Dedifferentiated amniotic fluid mesenchymal stem cell (primary cell): Measurements from ENCODE around the gene TPSB2.
"Not testable (repeated sequence)": the region's sequence is repeated elsewhere in the genome, so short reads cannot be mapped to it uniquely, and the experiment has no call there.

ENCODE experiments used
- DNase-seq: peaks from one replicate; pipeline ENCODE4 v3.0.0-alpha.2; 2016; ENCODE audit errors: extremely low spot score

Gene TPSB2

DNA sequence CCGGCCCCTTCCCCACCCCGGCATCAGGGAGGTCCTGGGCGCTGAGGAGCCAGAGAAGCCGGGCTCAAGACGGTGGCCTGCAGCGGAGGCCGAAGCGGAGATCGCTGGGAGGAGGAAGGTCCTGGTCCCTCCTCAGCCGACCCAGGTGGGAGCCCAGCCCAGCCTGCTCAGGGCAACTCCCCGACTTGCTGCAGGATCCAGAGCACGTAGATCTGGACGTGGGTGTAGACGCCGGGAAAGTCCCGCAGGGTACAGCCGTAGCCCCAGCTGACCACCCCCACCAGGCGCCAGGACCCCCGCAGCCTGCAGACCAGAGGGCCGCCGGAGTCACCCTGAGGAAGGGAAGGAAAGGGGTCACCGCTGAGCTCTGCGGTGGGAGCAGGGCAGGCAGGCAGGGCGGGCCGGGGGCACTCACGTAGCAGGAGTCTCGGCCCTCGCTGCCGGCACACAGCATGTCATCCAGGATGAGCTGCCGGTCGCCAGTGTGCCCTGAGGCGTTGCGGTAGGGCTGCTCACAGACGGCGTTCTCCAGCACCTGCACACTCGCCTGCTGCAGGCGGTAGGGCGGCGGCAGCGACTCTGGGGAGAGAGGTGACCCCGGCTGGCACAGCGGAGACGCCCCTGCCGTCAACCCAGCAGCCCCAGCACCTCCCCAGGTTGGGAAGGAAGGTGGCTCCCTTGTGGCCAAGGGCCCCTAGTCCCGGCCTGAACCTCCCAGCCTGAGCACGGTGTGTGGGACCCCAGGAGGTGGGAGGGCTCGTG, 31.3 kb upstream of the TPSB2 start:
- DNase-seq, result no peak

DNA sequence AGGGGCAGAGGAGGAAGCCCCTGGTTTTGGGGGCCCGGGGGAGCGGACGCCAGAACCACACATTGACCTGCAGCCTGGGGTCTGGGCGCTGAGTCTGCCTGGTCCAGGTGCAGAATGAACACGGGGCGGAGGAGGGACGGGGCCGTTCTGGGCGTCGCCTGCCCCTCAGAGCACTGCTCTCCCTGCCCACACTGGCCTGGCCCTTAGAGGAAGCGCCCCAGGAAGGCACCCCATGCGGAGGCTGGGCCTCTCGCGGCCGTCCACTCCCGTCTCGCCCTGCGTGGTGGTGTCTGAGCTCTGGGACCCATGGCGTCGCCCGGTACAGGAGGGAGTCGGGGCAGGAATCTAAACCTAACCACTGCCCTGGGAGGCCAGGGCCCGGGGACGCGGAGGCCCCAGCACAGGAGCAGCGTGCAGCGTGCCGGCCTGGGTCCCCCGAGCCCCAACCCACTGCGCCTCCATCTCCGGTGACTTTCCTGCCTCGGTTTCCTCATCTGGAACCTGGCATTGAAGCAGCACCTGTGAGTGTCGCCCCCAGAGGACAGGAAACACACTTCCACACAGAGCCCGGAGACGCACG, 30.2 kb upstream of the TPSB2 start:
- no peak for DNase-seq

DNA sequence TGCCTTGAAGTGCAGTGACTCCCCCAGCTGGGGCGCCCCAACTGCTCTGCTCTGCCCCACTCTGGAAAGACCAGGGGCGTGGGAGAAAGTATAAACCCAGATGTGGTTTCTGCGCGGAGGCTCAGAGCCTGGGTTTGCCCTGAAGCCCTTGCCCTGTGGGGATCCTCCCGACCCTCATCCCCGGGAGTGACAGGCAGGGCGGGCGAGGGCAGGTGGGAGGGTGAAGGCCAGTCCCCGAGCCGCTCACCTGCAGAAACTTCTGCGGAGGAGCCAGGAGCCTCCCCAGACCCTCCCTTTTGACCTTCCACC, 29.7 kb upstream of the TPSB2 start:
- DNase-seq, result no peak

DNA sequence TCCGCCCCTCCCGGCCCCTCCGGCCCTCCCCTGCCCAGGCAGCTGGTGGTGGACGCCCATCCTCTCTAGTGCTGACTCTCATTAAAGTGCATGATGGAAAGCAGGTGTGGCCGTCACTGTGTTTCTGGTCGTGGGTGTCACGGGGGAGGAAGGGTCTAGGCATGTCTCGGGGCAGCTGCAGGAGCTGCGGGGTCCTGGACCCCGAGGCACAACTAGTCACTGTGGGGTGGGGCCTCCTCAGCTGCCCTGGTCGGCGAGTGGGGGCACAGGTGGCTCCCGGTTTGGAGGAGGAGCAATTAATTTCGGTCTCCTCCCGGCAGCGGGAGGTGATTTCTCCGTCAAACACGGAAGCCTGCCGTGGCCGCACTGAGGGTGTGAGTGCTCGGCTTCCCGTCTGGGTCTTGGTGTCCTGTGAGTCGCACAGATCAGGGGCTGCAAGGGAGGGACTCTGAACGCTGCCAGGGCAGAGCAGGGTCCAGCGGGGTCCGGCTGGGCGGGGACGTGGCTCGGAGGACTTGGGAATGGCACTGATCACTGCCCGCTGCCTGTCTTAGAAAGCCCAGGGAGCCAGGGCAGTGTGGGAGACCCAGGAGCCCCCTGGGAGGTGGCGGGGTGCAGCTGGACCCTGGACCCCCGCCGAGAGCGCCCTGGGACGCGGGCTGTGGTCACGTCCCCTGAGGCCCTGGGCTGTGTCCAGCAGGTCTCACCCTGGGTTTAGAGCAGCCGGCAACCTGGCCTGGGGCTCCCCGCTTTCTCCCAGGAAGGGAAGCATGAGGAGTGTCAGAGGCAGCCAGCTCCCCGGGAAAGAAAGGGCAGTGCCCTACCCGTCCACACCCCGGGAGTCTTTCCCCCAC, 29.1 kb upstream of the TPSB2 start:
- DNase-seq, result no peak

DNA sequence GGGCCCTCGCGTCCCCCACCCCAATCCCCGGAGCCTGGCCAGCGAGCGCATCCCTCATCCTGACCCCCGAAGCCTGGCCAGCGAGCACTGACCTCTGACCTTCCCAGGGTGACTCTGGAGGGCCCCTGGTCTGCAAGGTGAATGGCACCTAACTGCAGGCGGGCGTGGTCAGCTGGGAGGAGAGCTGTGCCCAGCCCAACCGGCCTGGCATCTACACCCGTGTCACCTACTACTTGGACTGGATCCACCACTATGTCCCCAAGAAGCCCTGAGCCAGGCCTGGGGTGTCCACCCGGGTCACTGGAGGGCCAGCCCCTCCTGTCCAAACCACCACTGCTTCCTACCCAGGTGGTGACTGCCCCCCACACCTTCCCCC, 28.2 kb upstream of the TPSB2 start:
- DNase-seq, result no peak

DNA sequence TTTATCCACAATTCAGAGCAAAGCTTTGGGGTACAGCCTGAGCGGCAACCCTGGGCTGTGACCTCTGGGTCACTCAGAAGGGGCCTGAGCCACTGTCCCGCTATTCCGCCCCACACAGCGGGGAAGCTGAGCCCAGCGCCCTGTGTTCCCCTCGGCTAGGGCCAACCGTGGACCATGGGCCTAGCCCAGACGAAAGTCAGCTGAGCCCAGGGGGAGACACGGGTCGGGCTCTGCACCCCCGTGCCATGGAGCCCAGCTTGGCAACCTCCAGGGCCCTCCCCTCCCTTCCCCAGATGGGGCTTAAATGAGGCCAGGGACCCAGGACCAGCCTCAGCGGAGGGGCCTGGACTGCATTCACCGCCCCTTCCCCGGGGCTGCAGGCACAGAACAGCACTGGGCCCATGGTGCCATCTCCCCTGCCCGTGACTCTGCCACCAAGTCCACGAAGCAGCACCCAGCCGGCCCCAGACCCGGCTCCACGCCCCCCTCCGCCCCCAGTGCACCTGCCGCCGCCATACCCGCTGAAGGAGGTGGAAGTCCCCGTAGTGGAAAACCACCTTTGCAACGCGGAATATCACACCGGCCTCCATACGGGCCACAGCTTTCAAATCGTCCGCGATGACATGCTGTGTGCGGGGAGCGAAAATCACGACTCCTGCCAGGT, 27.7 kb upstream of the TPSB2 start:
- DNase-seq, result no peak

DNA sequence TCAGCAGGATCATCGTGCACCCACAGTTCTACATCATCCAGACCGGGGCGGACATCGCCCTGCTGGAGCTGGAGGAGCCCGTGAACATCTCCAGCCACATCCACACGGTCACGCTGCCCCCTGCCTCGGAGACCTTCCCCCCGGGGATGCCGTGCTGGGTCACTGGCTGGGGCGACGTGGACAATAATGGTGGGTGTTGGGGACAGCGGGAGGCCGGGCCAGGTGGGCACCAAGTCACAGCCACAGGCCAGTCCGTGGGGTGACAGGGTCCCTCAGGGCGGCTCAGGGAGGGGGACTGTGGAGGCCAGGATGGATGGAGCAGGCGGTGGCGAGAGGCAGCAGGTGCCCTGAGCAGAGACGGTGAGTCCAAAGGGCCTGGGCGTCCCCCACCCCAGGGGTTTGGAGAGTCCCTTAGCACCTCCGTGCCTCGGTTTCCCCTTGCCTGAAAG, 26.9 kb upstream of the TPSB2 start:
- DNase-seq, result no peak

DNA sequence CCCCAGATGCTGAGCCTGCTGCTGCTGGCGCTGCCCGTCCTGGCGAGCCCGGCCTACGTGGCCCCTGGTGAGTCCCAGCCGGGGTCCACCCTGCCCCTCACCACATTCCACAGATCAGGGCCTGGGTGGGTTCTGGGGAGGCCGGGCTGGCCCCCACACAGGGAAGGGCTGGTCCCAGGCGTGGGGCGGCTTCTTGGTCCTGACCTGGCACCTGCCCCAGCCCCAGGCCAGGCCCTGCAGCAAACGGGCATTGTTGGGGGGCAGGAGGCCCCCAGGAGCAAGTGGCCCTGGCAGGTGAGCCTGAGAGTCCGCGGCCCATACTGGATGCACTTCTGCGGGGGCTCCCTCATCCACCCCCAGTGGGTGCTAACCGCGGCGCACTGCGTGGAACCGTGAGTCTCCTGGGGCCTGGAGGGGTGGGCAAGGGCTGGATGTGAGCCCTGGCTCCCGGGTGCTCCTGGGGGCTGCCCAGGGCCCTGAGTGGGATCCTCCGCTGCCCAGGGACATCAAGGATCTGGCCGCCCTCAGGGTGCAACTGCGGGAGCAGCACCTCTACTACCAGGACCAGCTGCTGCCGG, 26.4 kb upstream of the TPSB2 start:
- not testable (repeated sequence) for DNase-seq

DNA sequence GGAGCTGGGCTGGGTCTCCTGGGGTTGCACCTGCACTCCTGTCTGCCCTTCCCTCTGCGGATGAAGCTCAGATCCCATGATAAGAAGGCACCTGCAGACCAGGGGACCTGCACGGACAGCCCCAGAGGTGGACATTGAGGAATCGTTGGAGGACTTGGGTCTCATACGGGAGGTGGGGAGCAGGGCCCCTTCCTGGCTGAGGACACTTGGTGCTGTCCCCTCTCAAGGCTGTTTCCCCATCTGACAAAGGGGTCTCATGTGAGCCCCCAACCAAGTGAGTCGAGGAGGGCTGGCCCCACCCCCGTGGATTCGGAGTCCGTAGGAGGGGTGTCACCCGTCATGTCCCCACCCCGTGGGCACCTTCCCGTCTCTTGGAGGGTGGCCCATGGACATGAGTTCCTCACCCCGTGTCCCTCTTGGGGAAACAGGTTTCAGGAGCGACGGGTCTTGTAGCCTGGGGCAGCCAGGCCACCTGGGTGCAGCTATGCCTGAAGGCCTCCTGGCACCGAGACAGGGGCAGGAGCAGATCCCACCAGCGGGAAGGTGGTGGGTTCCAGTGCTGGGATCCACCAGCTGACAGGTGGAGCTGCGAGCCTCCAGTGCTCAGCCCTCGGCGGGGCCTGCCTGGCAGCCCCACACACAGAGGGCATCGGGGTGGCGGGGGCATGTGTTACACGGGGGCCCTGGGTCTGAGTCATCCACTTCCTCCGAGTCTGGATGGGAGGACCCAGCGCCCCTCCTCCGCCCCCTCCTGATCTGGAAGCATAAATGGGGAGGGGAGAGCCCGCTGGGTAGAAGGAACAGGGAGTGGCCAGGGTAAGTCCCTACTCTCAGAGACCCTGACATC, 25.5 kb upstream of the TPSB2 start, which contains the start of gene TPSD1:
TPSD1 (plus strand) TSS at position 794 of the 847 bp plus-strand sequence. CDS start 212 bp downstream, outside the sequence.
- DNase-seq, result not testable (repeated sequence)

DNA sequence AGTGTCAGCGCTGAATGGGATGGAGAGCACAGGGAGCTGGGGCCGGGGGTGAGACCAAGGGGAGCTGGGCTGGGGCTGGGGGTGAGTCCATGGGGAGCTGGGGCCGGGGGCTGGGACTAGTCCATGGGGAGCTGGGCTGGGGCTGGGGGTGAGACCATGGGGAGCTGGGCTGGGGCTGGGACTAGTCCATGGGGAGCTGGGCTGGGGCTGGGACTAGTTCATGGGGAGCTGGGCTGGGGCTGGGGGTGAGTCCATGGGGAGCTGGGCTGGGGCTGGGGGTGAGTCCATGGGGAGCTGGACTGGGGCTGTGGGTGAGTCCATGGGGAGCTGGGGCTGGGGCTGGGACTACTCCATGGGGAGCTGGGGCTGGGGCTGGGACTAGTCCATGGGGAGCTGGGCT, 24.8 kb upstream of the TPSB2 start:
- DNase-seq, result not testable (repeated sequence)

DNA sequence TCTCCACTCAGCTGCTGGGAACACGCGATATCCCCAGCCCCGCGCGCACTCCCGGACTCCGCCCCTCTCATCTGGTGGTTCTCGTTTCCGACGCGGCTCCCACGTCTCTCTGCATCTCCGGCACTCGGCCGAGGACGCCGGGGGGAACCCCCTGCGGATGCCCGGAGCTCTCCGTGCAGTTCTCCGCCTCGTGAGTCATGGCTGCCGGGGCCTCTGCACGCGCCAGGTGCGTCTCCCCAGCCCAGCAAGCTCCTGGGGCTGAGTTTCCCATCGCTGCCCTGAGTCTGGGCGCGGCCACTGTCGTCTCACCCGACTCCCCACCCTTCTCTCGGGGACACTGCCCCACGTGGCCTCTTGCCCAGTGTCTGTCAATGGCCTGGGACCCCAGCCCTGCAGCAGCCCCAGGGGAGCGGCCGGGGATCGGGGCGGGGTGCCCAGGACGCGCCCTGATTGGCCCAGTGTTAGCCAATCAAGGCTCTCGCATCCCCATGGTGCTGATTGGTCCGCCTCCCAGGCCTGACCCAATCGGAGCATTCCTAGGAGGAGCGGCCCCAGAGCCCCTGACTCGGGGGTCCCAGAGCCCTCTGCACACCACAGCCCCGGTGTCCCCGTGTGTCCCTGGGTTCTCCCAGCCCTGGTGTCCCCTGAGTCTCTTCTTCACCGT, 23.8 kb upstream of the TPSB2 start:
- not testable (repeated sequence) for DNase-seq

DNA sequence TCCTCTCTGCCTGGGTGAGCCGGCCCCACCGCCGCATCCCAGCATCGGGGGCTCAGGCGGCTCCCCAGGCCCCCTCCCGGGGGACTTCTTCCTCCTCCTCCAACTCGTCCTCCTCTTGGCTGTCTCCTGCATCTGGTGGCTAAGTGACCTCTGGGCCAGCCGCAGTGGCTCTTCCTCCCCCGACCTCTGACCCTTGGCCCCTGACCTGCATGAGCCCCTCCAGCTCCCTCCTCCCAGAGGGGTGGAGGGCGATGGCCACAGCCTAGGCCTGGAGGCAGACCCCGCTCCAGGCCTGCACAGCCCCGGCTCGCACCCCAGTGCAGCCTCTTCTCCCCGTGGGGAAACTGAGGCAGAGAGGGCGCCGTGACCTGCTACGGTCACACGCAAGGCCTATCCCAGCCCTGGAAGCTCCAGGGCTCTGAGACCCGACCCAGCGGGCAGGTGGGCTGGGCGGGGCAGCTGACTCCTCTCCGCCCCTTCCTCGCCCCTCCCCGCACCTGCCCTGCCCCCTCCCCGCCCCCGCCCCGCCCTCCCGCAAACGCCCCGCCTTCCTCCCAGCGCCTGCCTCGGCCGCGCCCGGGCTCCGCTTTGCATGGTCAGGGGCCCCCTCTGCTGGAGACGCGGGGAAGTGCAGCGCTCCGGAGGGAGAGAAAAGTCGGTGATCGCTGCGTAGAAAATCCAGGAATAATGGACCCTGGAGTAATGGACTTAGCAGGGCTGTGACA, 19.2 kb upstream of the TPSB2 start:
- not testable (repeated sequence) for DNase-seq

DNA sequence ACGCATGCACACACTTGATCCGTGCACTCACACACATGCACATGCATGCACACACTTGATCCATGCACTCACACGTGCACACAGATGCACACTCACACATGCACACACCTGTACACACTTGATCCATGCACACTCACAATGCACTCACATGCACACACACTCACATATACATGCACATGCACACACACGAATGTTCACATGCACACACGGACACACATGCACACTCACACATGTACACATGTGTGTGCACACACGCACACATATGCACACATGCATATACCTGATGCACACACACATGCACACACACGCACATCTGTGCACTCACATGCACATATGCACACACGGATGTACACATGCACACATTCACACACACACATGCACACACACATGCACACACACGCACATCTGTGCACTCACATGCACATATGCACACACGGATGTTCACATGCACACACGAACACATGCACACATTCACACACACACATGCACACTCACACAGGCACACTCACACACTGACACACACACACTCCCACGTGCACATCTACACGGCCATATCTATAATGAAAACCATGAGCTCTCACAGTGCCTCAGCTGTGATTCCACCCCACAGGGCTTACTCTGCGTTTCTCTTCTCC, 18.0 kb upstream of the TPSB2 start:
- DNase-seq, result not testable (repeated sequence)

DNA sequence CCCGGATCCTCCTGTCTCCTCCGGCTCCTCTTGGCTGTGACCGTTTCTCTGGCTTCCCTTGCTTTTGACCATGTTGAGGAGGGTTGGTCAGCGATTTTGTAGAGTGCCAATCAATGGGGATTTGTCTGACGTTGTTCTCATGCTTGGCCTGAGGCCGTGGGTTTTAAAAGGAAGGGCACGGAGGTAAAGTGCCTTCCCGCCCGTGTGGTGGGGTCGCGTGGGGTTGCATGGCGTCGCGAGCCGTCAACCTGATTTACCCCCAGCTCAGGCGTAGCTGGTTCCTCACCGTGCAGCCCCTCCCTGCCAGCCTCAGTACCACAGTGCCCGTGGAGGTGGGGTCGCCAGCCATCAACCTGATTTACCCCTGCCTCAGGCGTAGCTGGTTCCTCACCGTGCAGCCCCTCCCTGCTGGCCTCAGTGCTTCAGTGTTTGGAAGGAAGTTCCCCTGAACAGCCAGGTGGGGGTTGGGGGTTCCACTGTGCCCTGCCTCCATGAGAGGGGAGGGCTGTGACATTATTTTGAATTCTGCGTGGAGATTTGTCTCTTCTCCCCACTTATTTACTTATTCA, 15.6 kb upstream of the TPSB2 start:
- no peak for DNase-seq

DNA sequence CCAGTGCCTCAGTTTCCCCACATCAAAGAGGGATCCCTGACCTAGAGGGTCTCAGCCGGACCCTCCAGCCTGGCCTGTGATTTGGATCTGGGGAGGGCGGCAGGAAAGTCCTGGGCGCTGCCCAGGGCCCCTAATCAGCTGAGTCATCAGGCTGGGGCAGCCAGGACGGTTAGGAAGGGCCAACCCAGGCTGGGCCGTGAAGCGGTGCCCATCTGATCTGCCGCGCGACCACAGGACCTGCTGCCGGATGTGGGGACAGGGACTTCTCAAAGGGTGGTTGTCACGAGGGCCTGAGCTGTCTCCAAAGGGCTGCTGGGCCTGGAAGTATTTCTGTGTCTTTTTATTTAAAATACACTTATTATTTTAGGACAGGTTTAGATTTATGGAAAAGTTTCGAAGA, 14.9 kb upstream of the TPSB2 start:
- DNase-seq, result no peak

DNA sequence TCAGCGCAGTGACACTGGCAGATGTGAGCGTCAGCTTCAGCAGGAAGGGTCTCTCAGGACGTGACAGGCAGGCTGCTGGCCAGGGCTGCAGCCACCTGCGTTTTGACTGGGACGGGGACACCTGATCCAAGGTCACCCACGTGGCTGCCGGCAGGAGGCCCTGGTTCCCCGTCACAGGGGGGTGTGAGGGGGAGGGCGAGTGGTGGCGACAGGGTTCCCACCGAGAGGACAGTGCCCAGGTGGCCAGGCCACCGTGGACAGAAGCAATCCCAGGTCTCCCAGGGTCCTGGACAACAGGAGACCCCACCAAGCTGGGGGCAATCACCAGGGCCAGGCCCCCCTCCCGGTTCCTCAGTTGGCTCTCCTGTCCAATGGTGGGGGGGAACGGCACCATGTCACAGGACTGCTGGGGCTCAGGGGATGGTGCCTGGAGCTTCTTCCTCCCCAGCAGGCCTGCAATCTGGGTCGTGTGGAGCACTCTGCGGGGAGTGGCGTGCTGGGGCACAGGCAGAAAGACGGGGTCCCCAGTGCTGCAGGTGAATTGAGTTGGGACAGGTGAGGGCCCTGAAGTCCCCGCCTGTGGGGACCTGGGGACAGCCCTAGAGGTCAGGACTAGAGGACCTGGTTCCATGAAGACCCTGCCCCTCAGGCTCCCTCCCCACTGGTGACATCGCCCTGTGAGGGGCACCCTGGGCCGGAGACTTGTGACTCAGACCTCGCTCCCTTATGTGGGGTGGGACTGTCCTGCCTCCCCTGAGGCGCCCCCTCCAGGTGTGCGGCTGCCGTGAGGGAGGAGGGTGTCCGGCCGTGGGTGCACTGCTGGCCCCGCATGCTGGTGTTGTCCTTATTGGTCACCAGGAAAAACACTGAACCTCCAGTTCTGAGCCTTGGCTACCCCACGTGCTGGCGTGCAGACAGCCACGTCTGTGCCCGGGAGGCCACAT, 14.2 kb upstream of the TPSB2 start:
- not testable (repeated sequence) for DNase-seq

DNA sequence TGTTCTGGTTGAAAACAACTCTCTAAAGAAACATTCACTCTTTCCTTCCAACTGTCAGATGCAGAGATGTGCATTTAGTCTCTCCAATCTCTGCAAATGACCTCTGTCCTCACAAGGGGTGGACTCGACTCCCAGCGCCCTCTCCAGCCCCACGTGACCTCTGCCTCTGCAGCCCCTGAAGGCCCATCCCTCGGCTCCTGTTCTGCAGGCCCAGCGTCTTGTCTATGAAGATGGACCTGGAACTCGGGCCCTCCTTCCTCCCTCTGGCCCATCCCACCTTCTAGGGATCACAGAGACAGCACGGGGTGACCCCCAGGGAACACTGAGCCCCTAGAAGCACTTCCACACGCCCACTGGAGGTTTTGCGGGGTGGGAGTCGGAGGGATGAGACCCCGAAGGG, 13.4 kb upstream of the TPSB2 start:
- not testable (repeated sequence) for DNase-seq

DNA sequence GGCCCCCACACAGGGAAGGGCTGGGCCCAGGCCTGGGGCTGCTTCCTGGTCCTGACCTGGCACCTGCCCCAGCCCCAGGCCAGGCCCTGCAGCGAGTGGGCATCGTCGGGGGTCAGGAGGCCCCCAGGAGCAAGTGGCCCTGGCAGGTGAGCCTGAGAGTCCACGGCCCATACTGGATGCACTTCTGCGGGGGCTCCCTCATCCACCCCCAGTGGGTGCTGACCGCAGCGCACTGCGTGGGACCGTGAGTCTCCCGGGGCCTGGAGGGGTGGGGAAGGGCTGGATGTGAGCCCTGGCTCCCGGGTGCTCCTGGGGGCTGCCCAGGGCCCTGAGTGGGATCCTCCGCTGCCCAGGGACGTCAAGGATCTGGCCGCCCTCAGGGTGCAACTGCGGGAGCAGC, 11.1 kb upstream of the TPSB2 start:
- not testable (repeated sequence) for DNase-seq
